Activated naive CD4-positive, alpha-beta T cell treated with anti-CD3 and anti-CD28 coated beads, Interleukin-2, amount 50 U/mL, for 24 hours (primary cell): ENCODE results near the gene CADM1.

ENCODE experiments used
- H3K27ac Mint-ChIP-seq: one replicate; pipeline ENCODE4 v1.8.0; 2021; ENCODE audit warnings: mild to moderate bottlenecking, mixed read lengths
- H3K27me3 Mint-ChIP-seq: one replicate; pipeline ENCODE4 v1.8.0; 2021; ENCODE audit warnings: mixed read lengths
- H3K36me3 Mint-ChIP-seq: one replicate; pipeline ENCODE4 v1.8.0; 2021; ENCODE audit warnings: mixed read lengths
- H3K4me1 Mint-ChIP-seq: one replicate; pipeline ENCODE4 v1.8.0; 2021; ENCODE audit warnings: mixed read lengths
- H3K4me3 Mint-ChIP-seq: one replicate; pipeline ENCODE4 v1.8.0; 2021; ENCODE audit warnings: mild to moderate bottlenecking, mixed read lengths
- H3K9me3 Mint-ChIP-seq: one replicate; pipeline ENCODE4 v1.8.0; 2021; ENCODE audit warnings: mixed read lengths

CADM1 gene

DNA sequence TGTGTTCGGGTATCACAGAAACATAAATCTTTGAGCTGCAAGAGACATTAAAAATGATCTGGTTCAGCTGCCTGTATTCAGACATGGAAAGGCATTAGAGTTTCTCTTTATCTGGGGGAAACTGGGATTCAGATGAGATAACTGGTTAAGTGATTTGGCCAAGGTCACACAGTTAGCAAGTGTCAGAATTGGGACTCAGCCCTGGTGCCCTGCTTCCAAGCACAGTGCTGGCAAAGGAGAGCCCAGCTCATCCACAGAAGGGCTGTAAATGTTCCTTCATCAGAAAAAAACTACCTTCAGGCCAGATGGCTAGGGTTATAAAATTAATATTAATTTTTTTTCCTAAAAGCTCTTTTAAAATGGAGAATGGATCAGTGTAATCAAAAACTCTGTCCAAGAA is 20.4 kb upstream of the CADM1 start:
- peaks cover 8% of the 10 kb centered on the region for H3K27me3 Mint-ChIP-seq
- H3K9me3 Mint-ChIP-seq = no peaks in the 10 kb centered on the region
- no peak overlapping the region for H3K4me3 Mint-ChIP-seq
- H3K27ac Mint-ChIP-seq = no peak overlapping the region
- no peaks in the 10 kb centered on the region for H3K36me3 Mint-ChIP-seq
- H3K4me1 Mint-ChIP-seq = no peaks in the 10 kb centered on the region

- no peaks in the 10 kb centered on the region for H3K9me3 Mint-ChIP-seq
- H3K27me3 Mint-ChIP-seq = peaks cover 8% of the 10 kb centered on the region
- no peak overlapping the region for H3K4me3 Mint-ChIP-seq
- no peak overlapping the region for H3K27ac Mint-ChIP-seq
- no peaks in the 10 kb centered on the region for H3K36me3 Mint-ChIP-seq
- no peaks in the 10 kb centered on the region for H3K4me1 Mint-ChIP-seq
Observed at GRCh38 chr11:115523727-115524399, 19.6 kb upstream of the CADM1 start.

DNA sequence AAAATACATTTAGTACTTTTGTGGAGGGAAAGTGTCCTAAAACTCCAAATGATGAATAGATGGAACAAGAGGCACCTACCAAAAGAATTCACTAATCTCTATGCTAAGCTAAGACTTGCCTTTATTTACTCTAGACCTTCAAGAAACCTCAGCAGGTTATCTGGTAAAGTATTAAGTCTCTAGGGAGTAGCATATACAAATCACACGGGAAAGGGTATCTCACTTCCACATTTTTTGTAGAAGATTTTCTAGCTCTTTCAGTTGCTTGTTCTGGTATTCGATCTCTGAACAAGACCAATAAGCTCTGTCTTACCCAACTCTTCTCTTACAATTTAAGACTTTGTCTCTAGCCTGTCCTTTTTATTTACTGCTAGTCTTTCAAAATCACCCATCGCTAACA is 18.1 kb upstream of the CADM1 start:
- H3K9me3 Mint-ChIP-seq = no peaks in the 10 kb centered on the region
- H3K4me3 Mint-ChIP-seq = no peak overlapping the region
- no peaks in the 10 kb centered on the region for H3K36me3 Mint-ChIP-seq
- no peaks in the 10 kb centered on the region for H3K4me1 Mint-ChIP-seq
- H3K27me3 Mint-ChIP-seq = peaks cover 10% of the 10 kb centered on the region
- no peak overlapping the region for H3K27ac Mint-ChIP-seq

GRCh38 chr11:115521825-115522224 is 17.6 kb upstream of the CADM1 start:
- no peaks in the 10 kb centered on the region for H3K9me3 Mint-ChIP-seq
- H3K27ac Mint-ChIP-seq = no peak overlapping the region
- H3K36me3 Mint-ChIP-seq = no peaks in the 10 kb centered on the region
- peaks cover 10% of the 10 kb centered on the region for H3K27me3 Mint-ChIP-seq
- H3K4me3 Mint-ChIP-seq = no peak overlapping the region
- H3K4me1 Mint-ChIP-seq = no peaks in the 10 kb centered on the region

DNA sequence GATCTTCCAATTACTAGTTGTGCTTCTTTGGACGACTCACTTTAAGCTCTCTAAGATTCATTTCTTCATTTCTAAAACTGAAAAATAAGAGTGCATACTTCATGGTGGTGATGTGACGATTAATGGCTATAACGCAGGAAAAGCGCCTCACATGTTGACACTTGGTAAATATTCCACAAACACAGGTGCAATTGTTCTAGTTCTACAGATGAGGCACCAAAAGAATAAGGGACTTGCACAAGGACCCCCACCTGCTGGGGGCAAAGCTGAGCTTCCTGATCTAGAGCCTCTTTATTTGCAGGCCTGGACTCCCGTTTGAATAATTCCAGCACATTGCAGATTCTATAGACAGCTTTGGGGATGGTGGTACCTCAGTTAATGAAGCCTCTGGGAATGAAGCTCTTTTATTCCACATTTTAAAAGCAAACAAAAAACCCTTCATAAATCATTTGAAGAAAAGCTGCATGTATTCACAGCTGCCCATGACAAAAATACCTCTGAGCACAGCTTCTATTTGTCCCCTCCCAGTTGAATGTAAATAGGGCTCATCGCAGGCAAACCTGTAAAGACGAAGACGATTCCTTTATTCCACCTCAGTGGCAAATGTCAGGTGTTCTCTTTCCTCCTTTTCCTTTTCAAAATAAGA is 14.9 kb upstream of the CADM1 start:
- Mint-ChIP-seq H3K27ac (no peak overlapping the region), H3K9me3 (no peaks in the 10 kb centered on the region), H3K27me3 (peaks cover 19% of the 10 kb centered on the region), H3K4me3 (no peak overlapping the region), H3K4me1 (no peaks in the 10 kb centered on the region), H3K36me3 (no peaks in the 10 kb centered on the region)

DNA sequence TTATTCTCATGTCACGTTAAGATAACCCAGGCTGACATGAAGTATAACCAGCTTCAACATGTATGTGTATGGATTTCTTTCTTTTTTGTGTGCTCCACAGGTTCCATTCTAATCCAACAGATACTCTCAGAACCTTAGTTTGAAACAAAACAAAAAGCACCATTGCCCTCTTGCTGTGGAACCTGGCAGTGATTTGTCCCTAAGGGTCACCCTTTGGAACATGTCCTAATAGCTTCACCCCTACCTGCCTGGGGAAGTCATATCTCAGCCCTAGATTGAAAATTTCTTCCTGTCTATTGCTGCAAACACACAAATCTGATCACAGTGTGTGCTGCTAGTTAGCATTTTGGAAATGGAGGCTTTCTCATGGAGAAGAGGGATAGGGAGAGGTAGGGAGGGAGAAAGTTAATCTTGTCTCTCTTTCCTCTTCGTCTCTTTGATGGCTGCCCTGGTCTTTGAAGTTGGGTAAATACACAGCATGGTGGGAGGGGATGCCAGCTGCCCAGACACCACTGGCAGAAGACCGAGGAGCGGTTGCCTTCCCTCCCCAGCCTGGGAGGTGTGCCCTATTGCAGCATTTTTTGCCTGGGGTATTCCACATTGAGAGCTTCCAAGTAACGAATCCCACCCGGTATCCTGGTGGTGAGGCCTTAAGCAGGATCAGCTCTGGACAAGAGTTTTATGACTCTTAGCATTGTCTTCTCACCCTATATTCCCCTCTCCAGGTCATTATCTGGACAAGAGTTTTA is 11.6 kb upstream of the CADM1 start:
- no peak overlapping the region for H3K27ac Mint-ChIP-seq
- H3K4me3 Mint-ChIP-seq = no peak overlapping the region
- no peaks in the 10 kb centered on the region for H3K9me3 Mint-ChIP-seq
- H3K4me1 Mint-ChIP-seq = no peaks in the 10 kb centered on the region
- peaks cover 19% of the 10 kb centered on the region for H3K27me3 Mint-ChIP-seq
- no peaks in the 10 kb centered on the region for H3K36me3 Mint-ChIP-seq

GRCh38 chr11:115506954-115507675 is 2.9 kb upstream of the CADM1 start:
- Mint-ChIP-seq H3K27me3 (peaks cover 25% of the 10 kb centered on the region), H3K27ac (no peak overlapping the region), H3K36me3 (peaks cover 3% of the 10 kb centered on the region), H3K4me1 (peaks cover 9% of the 10 kb centered on the region), H3K4me3 (no peak overlapping the region), H3K9me3 (peaks cover 4% of the 10 kb centered on the region)

- no peak overlapping the region for H3K27ac Mint-ChIP-seq
- peaks cover 25% of the 10 kb centered on the region for H3K27me3 Mint-ChIP-seq
- peak overlapping the region; percentile 77 for H3K4me3 Mint-ChIP-seq
- peaks cover 9% of the 10 kb centered on the region for H3K4me1 Mint-ChIP-seq
- peaks cover 3% of the 10 kb centered on the region for H3K36me3 Mint-ChIP-seq
- peaks cover 4% of the 10 kb centered on the region for H3K9me3 Mint-ChIP-seq
Observed at GRCh38 chr11:115505175-115505574, 960 bp upstream of the CADM1 start.

- Mint-ChIP-seq H3K9me3 (peaks cover 4% of the 10 kb centered on the region), H3K36me3 (peaks cover 3% of the 10 kb centered on the region), H3K4me3 (peak overlapping the region; percentile 59), H3K27me3 (peaks cover 23% of the 10 kb centered on the region), H3K4me1 (peaks cover 9% of the 10 kb centered on the region), H3K27ac (no peak overlapping the region)
Observed at GRCh38 chr11:115503886-115504275, 334 bp downstream of the CADM1 start.

DNA sequence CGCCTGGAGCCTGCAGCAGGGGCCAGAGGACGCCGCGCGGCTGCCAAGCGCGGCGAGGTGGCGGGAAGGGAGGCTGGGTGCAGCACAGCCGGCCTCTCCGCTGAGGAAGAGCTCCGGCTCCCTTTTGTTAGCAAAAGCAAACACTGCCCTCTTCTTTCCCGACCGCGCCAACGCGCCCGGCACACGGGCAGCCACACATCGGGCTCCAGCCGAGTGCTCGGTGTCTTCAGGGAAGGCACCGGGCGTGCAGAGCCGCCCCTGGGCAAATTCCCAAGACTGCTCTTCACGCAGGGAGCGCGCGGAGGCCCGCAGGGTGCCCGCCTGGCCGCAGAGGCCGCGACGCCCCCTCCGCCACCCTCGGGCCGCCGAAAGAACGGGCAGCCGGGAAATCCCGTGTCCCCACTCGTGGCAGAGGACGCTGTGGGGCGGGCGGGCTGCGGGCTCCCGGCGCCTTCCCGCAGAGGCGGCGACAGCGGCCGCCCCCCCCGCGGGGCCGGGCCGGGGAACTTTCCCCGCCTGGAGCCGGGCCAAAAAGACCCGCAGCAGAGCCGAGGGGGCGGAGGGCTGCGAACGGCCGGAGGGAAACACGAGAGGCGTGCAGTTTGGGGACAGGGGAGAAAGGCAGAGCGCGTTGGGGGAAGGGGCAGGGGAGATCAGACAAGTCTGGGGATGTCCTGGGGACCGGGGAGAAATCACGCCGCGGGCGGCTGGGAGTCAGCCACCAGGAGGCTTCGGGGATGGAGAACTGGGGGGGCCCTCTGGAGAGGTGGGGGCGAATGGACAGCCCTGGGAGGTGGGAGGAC is 931 bp downstream of the CADM1 start:
- H3K27ac Mint-ChIP-seq = no peak overlapping the region
- H3K4me1 Mint-ChIP-seq = peaks cover 9% of the 10 kb centered on the region
- H3K4me3 Mint-ChIP-seq = peak overlapping the region; percentile 59
- H3K9me3 Mint-ChIP-seq = peaks cover 4% of the 10 kb centered on the region
- H3K36me3 Mint-ChIP-seq = peaks cover 3% of the 10 kb centered on the region
- H3K27me3 Mint-ChIP-seq = peaks cover 28% of the 10 kb centered on the region

DNA sequence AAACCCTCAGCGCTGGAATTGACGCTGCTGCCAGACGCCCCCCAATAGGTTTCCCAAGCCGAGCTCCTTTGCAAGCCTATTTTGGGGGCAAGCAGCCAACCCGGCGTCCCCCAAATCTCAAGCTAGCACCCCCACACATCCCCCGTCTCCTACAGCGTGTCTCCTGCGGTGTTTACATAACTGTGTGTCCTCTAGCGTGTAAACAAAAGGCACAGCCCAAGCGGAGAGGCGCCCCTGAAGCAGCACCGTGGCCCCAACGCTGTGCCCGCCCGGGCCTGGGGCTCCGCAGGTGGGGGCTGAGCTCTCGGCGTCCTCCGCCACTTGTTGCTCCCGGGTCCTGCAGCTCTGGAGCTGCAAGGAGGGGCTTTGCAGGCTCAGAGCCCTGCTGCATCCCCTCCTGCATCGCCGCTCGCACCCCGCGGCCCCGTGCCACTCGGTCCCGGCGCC is 1.6 kb downstream of the CADM1 start:
- Mint-ChIP-seq H3K9me3 (peaks cover 4% of the 10 kb centered on the region), H3K27me3 (peaks cover 27% of the 10 kb centered on the region), H3K4me1 (peaks cover 9% of the 10 kb centered on the region), H3K27ac (no peak overlapping the region), H3K36me3 (peaks cover 3% of the 10 kb centered on the region), H3K4me3 (no peak overlapping the region)

- Mint-ChIP-seq H3K27me3 (peaks cover 24% of the 10 kb centered on the region), H3K4me1 (peaks cover 9% of the 10 kb centered on the region), H3K4me3 (no peak overlapping the region)
Observed at GRCh38 chr11:115501893-115502589, 2.2 kb downstream of the CADM1 start.

DNA sequence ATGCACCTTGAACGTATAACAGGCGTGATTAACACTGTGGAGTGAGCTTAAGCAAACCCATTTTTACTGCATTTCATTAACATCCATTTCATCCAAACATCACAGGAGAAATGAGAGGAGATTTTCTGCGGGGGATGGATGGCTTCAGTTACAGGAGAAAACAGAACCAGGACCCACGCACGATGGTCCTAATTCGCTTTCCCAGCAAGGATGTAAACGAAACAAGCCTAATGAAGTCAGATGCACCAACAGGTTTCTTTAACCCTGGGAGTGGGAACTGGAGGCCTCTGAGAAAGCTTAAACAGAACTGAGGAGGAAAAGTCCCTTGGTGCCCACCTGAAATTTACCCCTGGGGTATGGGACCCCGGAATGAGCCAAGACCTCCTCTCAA is 2.7 kb downstream of the CADM1 start:
- peaks cover 4% of the 10 kb centered on the region for H3K9me3 Mint-ChIP-seq
- peaks cover 25% of the 10 kb centered on the region for H3K27me3 Mint-ChIP-seq
- H3K4me1 Mint-ChIP-seq = peaks cover 9% of the 10 kb centered on the region
- H3K27ac Mint-ChIP-seq = no peak overlapping the region
- H3K4me3 Mint-ChIP-seq = no peak overlapping the region
- peaks cover 3% of the 10 kb centered on the region for H3K36me3 Mint-ChIP-seq

More at GRCh38 chr11:115501893-115502589, 2.2 kb downstream of the CADM1 start:
- Mint-ChIP-seq H3K27ac (no peak overlapping the region), H3K9me3 (peaks cover 4% of the 10 kb centered on the region), H3K36me3 (peaks cover 3% of the 10 kb centered on the region)
